Brain pericyte (primary cell): Measurements from ENCODE around the gene PEAK1.
"Not testable (repeated sequence)": the region's sequence is repeated elsewhere in the genome, so short reads cannot be mapped to it uniquely, and the experiment has no call there.

Experiments
- DNase-seq: peaks from one replicate; pipeline ENCODE4 v3.0.0-alpha.2; 2012; ENCODE audit warnings: low read depth, low spot score

PEAK1 gene

DNA sequence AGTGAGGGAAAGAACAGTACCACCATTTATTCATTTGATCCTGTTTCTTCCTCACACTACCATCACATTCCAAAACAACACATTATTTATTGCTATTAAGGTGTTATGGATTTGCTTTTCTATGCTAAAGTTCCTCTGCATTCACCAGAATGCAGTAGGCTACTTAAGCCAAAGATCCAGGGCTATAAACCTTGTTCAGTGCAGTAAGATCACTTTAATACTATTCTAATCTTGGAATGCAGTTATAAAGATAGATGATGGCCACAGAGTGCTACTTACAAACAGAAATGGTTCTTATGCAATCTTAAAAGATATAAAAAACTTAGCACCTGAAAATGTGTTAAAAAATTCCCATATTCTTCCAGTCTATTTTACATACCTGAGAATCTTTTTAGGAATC is 241.5 kb downstream of the PEAK1 start:
- no peak for DNase-seq

DNA sequence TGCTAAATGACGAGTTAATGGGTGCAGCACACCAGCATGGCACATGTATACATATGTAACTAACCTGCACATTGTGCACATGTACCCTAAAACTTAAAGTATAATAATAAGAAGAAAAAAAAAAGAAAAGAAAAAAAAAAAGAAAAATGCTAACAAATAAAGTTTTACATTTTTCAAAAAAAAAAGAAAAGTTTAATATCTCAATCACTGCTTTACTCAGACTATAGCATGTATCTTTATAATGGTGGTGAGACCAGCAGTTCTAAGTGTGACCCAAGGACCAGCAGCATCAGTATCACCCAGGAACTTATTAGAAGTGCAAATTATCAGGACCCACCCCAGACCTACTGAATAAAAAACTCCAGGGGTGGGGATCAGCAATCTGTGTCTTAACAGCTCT is 243.8 kb downstream of the PEAK1 start:
- DNase-seq = not testable (repeated sequence)

DNA sequence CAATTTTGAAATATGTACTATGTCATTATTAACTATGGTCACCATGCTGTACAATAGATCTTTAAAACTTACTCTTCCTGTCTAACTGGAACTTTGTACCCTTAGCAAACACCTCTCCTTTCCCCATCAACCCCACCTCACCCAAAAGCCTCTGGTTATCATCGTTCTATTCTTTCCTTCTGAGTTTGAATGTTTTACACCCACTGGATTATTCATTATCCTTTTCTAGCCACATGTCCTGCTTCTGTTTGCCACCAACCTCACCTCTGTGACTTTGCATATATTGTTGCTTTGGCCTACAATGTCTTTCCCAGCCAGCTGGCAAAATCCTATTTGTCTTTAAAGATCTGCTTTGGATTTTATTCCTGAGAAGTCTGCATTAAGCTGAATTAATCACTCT is 246.4 kb downstream of the PEAK1 start:
- DNase-seq = no peak

DNA sequence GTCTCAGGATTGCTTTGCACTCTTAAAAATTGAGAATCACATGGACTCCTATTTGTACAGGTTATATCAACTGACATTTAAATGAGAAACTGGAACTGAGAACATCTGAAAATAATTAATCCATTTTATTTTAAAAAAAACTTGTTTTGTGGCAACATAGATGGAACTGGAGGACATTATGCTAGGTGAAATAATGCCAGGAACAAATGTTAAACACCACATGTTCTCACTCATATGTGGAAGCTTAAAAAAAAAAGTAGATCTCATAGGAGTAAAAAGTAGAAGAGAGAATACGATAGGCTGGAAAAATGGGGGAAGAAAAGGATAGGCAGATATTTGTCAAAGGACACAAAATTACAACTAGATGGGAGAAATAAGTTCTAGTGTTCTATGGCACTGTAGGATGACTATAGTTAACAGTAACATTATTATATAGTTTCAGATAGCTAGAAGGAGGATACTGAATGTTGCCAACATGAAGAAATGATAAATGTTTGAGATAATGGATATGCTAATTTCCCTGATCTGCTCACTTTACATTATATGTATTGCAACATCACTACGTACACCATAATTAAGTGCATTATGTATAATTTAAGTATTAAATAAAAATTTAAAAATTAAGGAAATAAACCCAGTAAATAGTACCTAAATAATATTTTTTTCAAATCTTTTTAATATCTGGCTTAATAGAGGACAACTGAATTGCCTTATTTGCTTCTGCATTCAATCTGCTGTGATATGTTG is 248.5 kb downstream of the PEAK1 start:
- DNase-seq = no peak

DNA sequence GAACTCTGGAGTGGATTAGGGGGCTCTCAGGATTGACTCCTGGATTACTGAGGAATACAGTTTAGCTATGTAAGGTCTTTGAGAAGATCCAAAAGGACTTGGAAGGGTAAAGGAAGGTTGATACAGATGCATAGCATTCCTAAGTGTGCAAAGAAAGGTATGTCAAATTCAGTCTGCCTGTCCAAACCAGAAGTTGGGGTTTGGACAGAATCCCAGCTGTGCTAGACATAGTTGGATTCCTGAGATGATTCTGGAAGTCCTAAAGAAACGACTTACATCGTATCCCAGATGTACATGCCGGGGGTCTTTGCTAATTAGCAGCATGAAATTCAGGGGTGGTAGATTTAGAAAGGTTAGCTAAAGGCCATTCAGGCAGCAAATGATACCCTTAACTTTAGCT is 251.3 kb downstream of the PEAK1 start:
- no peak for DNase-seq

DNA sequence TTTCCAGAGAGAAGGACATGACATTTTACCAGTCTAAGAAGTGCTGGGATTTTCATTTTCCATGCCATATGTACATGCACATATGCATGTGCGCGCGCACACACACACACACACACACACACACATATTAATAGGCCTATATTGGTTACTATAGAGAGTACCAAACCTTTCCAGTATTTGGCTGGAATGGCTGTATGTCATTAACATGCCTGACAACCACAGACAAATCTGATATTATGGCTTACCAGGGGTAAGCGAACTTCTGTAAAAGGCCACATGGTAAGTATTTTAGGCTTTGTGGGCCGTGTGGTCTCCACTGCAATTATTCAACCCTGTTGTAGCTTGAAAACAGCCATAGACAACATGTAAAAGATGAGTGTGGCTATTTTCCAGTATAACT is 251.8 kb downstream of the PEAK1 start:
- no peak for DNase-seq

DNA sequence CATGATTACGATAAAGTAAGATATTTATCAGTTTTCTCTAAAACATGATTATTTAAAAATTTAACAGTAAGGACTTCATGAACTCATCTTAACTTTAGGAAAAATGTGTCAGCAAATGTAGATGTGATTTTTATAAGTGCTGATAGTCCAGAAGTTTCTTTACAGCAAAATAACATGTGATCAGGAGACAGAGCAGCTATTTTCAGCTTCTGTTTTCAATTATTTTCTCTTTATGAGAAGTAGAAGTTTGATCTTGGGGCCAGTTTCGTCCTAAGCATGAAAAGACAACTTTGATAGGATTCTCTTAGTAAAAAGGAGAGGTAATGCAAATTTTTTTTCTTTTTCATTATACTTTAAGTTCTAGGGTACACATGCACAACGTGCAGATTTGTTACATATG is 252.5 kb downstream of the PEAK1 start:
- DNase-seq = no peak

DNA sequence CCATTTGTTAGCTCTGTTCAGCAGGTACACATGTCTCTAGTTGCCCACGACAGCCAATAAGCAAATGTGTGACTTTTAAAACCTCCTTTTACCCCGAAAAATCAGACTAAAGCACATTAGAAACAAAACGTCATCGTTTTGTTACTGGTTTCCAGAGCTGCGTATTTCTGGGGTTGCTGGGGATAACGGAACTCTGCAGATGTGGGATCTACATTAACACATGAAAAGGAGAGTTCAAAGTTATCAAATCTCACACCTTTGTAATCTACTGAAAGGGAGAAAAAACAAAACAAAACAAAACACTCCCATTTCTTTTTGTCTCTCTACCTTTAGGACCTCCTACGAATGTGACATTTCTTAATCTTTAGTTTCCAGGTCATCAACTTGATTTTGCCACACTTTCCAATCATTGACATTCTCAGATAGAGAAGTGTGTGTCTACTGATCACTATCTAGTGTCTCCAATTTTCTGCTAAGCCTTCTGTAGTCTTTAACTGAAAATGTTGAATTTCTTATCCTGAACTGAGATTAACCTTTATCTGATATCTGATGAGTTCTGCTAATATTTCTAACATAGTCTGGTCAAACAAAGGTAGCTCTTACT is 256.0 kb downstream of the PEAK1 start:
- no peak for DNase-seq

DNA sequence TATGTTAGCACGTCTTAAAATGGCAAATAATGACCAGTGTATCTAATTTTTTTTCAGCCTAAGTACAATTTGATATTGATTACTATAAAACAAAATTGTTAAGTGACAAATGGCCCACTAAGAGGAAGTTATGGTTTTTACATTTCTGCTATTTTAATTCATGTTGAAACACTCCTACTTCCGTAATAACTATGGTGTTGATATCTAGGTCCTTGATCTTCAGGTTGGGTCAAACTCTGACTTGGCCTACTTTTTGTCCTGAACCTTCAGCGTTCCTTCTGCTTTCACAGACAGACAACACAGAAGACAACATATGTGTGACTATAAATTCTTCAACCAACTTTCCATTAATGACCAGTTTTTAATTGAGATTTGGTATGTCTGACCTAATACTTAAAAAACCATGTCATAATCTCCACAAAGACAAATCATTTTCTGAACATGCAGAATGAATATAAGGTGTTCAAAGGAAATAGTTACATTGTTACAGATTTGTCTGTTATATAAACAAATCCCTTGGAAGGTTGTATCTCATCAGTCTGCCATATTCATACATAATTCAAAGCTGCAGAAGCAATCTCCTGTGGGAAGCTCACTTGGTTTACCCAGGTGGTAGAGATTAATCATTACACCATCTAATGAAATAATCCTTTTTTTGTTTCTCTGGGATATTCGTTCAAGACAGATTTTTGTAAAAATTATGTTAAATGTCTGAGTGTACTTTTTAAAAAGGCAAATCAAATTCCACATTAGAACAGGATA is 256.9 kb downstream of the PEAK1 start:
- DNase-seq = no peak

DNA sequence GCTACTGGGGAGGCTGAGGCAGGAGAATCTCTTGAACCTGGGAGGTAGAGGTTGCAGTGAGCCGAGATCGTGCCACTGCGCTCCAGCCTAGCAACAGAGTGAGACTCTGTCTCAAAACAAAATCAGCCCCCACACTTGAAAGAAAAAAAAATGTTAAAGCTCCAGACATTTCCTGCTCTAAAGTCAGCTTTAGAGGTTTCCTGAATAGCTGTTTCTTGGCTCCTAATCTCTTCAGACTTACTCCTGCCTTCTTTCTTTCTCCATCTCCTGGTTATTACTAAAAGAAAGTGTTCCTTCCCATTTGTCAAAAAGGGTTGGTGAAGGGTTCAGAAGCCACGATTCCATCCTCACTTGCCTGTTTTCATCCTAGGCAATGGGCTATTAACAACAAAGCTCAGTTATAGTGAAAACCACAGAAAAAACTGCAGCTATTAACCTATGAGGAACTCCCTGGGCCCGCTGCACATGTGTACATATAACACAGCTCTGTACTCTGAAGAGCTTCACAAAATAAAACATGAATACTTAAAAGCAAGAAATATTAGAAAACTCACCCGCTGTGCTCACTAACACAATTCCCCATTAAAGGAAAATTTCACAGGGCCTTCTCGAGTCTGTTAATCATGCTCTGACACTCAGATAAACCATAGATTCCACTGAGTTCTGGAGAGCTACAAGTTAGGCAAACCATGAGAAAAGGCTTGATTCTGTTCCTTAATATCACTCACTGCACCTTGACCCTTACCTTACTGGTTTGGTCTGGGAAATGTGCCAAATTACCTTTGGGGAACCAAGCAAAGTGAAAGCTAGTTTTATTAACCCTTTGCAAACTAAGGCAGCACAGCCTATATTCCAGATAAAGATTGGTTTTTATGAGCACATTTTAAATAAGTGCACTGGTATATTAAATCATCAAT is 259.1 kb downstream of the PEAK1 start:
- no peak for DNase-seq

DNA sequence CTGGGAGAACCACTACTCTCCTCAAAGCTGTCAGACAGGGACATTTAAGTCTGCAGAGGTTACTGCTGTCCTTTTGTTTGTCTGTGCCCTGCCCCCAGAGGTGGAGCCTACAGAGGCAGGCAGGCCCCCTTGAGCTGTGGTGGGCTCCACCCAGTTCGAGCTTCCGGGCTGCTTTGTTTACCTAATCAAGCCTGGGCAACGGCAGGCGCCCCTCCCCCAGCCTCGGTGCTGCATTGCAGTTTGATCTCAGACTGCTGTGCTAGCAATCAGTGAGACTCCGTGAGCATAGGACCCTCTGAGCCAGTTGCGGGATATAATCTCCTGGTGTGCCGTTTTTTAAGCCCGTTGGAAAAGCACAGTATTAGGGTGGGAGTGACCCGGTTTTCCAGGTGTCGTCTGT is 263.9 kb downstream of the PEAK1 start:
- DNase-seq = not testable (repeated sequence)

DNA sequence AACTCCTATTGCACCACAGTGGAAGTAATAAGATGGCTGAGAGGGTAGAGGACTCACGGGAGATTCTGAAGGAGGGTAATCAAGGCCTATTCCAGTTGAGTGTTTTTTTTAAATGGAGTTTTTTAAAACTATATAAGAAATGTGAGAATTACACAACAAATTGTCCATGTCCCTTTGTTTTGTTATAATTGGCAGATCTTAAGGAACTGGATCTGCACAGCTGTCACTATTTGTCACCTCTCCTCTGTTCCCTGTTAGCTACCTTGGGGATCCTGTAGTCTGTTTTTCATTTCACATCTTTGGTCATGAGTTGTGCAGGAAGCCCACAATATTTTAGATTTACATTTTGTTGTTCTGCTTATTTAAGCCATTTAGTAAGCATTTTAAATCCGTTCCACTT is 271.7 kb downstream of the PEAK1 start:
- DNase-seq = no peak

DNA sequence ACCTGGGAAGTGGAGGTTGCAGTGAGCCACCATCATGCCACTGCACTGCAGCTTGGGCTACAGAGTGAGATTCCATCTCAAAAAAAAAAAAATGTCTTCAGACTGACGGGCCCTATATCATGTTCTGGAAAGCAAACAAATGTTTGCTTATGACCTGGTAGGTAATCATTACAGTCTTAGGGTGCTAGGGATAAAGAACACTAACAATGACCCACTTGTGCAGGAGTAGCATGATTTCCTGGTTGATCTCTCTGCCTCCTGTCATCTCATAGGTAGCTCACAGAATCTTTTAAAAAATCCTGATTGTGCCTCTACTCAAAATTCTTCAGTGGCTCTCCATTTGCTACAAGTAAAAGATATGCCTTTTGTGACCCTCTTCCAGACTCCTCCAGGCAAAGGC is 274.5 kb downstream of the PEAK1 start:
- no peak for DNase-seq

DNA sequence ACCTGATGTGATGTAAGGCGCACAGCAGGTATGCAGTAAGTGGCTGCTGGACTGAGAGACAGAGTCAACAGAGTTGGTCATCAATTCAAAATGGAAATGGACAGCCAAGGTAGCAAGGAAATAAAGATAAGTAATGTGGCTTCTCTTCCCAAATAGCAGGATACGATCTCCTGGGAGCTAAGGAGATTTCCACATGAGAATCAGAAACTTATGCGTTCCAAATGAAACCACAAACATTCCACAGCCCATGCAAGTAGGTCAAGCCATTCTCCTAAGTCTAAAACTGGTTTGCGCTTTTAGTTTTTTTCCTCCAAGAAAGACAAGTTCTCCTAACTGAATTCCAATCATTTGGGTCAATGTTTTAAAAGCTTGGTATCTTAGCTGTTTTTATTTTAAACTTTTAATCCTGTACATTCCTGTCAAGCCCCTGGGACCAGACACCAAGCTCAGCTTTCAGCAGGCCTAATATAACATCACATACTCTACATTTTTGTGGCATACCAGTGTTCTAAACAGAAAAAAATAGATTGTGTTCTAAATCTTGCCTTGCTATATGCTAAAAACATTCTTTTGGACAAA is 275.3 kb downstream of the PEAK1 start:
- peak; percentile 36 for DNase-seq

DNA sequence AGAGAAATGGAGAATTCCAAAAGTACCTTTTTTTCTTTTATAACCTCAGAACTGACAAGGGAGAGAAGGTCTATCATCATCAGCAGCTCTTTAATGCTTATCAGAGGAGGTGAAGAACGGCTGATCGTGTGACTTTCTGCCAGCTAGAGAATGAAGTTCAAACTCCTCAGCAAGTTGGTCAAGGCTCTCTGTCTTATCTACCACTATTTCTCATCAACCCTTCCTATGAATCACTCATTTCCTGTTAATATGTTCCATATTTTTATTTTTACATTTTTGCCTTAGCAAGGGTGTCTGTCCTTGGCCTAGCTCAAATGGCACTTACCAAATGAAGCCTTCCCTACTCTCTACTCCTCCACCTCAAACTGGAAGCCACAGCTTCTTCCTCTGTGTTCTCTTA is 275.9 kb downstream of the PEAK1 start:
- DNase-seq = no peak

DNA sequence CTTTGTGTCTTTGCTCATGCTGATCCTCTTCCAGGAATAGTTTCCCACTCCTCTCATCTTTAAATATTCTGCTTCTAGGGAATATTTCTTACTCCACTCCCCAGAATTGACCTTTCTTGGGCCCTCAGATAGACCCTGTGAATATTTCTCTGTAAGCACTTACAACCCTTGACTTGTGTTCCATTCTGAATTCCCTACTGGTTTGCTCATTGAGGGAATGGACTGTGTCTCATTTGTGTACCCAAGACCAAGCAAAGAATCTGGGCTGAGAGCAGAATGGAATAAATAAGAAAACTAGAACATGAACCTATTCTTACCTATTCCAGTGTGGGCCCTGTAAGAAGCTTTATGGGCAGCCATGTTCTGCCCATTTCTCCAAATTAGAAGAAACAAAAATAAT is 276.3 kb downstream of the PEAK1 start:
- DNase-seq = no peak

DNA sequence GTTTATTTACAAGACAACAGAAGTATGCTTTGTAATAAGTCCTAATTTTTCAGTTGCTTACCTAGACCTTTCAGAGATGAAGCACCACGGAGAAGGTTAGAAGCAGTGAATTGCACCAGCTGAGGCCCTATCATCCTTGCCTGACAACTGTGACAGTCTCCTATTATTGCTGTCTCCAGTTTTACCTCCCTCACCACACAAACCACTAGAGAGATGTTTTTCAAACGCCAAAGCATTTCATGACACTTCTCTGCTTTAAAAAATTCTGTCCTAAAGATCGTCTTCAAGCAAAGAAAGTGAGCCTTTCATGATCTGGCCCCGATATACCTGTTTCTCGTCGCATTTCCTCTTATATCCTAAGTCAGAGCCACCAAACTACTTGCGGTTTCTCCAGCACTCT is 276.7 kb downstream of the PEAK1 start:
- DNase-seq = no peak

DNA sequence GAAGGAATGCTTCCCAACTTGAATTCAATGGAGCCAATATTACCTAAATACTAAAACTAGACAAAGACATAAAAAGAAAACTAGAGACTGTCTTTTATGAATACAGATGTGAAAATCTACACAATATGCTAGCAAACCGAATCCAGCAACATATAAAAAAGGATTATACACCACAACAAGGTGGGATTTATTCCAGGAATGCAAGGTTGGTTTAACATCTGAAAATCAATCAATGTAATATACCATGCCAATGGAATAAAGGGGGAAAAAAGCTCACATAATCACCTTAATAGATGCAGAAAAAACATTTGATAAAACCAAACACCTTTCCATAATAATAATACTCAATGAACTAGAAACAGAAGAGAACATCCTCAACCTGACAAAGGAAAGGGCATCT is 279.7 kb downstream of the PEAK1 start:
- no peak for DNase-seq

DNA sequence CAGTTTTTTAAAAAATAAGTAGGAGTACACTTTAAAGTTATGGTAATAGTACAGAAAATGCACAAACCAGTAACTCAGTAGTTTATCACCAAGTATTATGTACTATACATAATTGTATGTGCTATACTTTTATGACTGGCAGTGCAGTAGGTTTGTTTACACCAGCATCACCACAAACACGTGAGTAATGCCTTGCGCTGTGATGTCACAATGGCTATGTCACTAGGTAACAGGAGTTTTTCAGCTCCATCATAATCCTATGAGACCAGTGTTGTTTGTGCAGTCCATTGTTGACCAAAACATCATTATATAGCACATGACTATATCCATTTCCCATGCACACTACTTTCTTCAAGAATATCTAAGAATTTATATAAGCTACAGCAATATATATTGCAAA is 280.6 kb downstream of the PEAK1 start:
- no peak for DNase-seq

DNA sequence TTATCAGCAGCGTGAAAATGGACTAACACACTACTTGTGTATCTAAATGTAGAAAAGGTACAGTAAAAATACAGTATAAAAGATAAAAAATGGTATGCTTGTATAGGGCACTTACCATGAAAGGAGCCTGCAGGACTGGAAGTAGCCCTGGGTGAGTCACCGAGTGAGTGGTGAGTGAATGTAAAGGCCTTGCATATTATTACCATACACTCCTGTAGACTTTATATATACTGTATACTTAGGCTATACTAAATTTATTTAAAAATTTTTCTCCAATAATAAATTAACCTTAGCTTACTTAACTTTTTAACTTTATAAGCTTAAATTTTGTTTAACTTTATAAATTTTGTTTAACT is 281.8 kb downstream of the PEAK1 start:
- no peak for DNase-seq

DNA sequence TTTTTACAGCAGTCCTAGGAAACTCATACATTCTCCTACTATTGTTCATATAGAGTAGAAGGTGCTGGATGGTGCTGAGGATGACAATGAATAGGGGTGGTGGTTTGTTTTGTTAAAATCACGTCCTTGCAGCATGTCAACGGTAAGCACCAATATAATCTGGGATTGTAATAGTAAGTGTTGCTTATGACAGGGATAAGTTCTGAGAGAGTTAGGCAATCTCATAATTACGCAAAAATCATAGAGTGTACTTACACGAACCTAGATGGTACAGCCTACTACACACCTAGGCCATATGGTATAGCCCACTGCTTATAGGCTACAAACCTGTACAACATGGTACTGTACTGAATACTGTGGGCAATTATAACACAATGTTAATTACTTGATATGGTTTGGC is 284.7 kb downstream of the PEAK1 start:
- no peak for DNase-seq
